Measurements from ENCODE around the gene ZCCHC3. TPM values are rescaled to one million over a fixed set of nuclear protein-coding genes. Genes with fewer than 3 reads are reported as not detected.
"Not testable (repeated sequence)": the region's sequence is repeated elsewhere in the genome, so short reads cannot be mapped to it uniquely, and the experiment has no call there.

The ZCCHC3 gene
- total RNA-seq, 2 experiments from 2014 or later: 15.2 to 15.9 TPM

GRCh38 chr20:336040-336439 lies 38.7 kb downstream of the ZCCHC3 start:
- H3K9me3 Mint-ChIP-seq; H3K27me3 Mint-ChIP-seq; POLR2A ChIA-PET; DNase-seq; CTCF ChIA-PET; H3K4me3 Mint-ChIP-seq; H3K4me1 Mint-ChIP-seq (ENCODE audit: low read depth); H3K27ac Mint-ChIP-seq; intact Hi-C loops (cut with micrococcal nuclease); H3K36me3 Mint-ChIP-seq: not testable (repeated sequence)

DNA sequence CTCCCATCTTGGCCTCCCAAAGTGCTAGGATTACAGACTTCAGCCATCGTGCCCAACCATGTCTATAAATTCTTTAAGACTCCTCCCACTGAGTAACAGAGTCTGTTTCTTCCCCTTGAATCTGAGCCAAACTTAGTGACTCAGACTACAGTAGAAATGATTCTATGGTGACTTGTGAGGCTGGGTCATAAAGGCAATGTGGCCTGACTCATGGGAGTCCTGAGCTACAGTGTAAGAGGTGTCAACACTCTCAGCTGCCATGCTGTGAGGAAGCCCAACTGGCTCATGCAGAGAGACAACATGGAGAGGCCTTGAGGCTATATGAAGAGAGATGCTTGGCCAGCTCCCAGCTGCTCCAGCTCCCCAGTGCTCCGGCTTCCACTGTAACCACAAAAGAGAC lies 44.3 kb downstream of the ZCCHC3 start:
- intact Hi-C loops (cut with micrococcal nuclease): no loop called here
- CTCF ChIA-PET: interaction anchor here (0.6 to 1.9 kb wide), 4 partner anchors 10 to 871 kb away, joined by 3 to 7 read pairs (median 4); no protein-coding TSS in a partner anchor
- POLR2A ChIA-PET: interaction anchor here (1.5 to 1.6 kb wide), 2 partner anchors 17 to 66 kb away, joined by 4 to 5 read pairs; no protein-coding TSS in a partner anchor
- Mint-ChIP-seq H3K4me3 (no peak overlapping the region), H3K4me1 (ENCODE audit: low read depth) (peaks cover 6% of the 10 kb centered on the region), H3K9me3 (peaks cover 7% of the 10 kb centered on the region), H3K36me3 (peaks cover 6% of the 10 kb centered on the region), H3K27me3 (no peaks in the 10 kb centered on the region), H3K27ac (no peak overlapping the region)
- DNase-seq: peak; percentile 71

GRCh38 chr20:343107-343506 lies 45.7 kb downstream of the ZCCHC3 start:
- H3K9me3 Mint-ChIP-seq: peaks cover 7% of the 10 kb centered on the region
- POLR2A ChIA-PET: no interaction called here
- intact Hi-C loops (cut with micrococcal nuclease): no loop called here
- CTCF ChIA-PET: no interaction called here
- peaks cover 8% of the 10 kb centered on the region for H3K4me1 Mint-ChIP-seq (ENCODE audit: low read depth)
- no peak overlapping the region for H3K27ac Mint-ChIP-seq
- peaks cover 6% of the 10 kb centered on the region for H3K36me3 Mint-ChIP-seq
- no peaks in the 10 kb centered on the region for H3K27me3 Mint-ChIP-seq
- no peak overlapping the region for H3K4me3 Mint-ChIP-seq
- DNase-seq: no peak

DNA sequence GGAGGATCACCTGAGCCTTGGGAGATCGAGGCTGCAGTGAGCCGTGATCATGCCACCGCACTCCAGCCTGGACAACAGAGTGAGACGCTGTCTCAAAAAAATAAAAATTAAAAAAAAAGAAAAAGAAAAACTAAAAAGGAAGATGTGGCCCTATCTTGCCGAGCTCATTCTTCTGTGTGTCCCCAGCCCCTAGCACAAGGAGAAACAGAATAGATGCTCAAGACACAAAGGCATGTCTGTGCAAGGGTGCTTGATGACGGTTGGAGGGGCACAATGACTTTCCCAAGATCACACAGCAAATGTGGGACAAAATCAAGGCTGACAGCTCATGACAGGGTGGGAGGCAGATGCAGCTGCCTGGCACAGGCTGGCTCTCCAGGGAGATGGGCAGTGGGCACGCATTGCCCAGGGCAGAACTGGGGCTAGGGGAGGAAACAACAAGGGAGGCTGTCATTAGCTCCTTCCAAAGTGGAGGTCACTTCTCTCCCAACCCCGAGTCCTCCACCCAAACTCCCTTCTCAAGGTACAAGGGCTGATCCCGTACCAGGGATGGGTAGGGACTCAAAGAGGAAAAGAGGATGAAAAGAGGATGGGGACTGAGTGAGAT lies 48.8 kb downstream of the ZCCHC3 start:
- ChIA-PET CTCF (interaction anchor here (0.5 to 4.2 kb wide), 4 partner anchors 8 to 86 kb away, joined by 3 to 37 read pairs (median 8); partner anchors contain the start of gene TRIB3), POLR2A (interaction anchor here (0.8 kb wide), 1 partner anchor 34 kb away, joined by 3 read pairs; the partner anchor contains the start of gene TRIB3)
- Mint-ChIP-seq H3K27me3 (no peaks in the 10 kb centered on the region), H3K36me3 (peaks cover 8% of the 10 kb centered on the region), H3K4me1 (ENCODE audit: low read depth) (peaks cover 12% of the 10 kb centered on the region), H3K27ac (peak overlapping the region; percentile 63), H3K4me3 (peak overlapping the region; percentile 76), H3K9me3 (peaks cover 7% of the 10 kb centered on the region)
- intact Hi-C loops (cut with micrococcal nuclease): no loop called here
- DNase-seq: no peak

DNA sequence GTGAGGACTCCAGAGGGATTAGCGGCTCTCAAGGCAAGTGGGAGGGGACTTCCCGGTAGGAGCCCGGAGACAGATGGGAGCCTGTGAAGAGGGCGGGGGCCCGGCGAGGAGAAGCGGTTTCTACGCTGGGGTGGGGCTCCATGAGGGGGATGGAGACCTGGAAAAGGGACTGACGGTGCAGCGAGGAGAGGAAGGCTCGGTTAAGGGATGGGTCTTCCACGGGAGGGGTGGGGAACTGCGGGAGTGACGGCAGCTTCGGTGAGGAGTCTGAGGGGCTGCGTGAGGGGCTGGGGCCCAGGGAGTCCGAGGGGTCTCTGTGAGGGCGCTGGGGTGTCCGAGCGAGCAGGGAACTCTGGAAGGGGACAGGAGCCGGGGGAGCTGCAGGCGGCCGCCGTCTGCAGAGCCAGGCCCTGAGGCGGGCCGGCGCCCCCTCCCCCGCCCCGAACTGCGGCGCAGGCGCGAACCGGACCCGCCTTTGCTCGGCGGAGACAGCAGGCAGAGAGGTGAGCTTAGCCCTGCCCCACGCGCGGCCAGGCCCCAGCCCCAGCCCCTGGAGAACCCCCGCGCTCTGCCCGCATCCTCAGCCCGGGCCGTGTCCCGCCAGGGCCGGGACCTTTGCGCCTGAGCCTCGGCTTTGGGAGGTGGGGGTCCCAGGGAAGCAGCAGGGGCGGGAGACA lies 49.4 kb downstream of the ZCCHC3 start, which contains the start of gene NRSN2:
TSS of gene NRSN2 (plus strand) at position 472 of the 677 bp plus-strand sequence. CDS start 2,533 bp downstream, outside the sequence.
- CTCF ChIA-PET: interaction anchor here (0.5 to 4.2 kb wide), 4 partner anchors 8 to 85 kb away, joined by 3 to 37 read pairs (median 8); partner anchors contain the start of gene TRIB3
- Mint-ChIP-seq H3K27ac (peak within 1 kb of the TSS; percentile 63), H3K27me3 (no peaks in the 10 kb centered on the region), H3K4me3 (peak within 1 kb of the TSS; percentile 87), H3K36me3 (peaks cover 6% of the 10 kb centered on the region), H3K9me3 (peaks cover 6% of the 10 kb centered on the region), H3K4me1 (ENCODE audit: low read depth) (peaks cover 12% of the 10 kb centered on the region)
- intact Hi-C loops (cut with micrococcal nuclease): no loop called here
- DNase-seq: peak; percentile 44
- POLR2A ChIA-PET: interaction anchor here (0.5 kb wide), 1 partner anchor 61 kb away, joined by 3 read pairs; the partner anchor contains the start of gene RBCK1

GRCh38 chr20:347317-347639 lies 49.9 kb downstream of the ZCCHC3 start:
- Mint-ChIP-seq H3K4me3 (peak overlapping the region; percentile 87), H3K36me3 (peaks cover 2% of the 10 kb centered on the region), H3K27ac (no peak overlapping the region), H3K9me3 (peaks cover under 1% of the 10 kb centered on the region), H3K27me3 (no peaks in the 10 kb centered on the region), H3K4me1 (ENCODE audit: low read depth) (peaks cover 12% of the 10 kb centered on the region)
- DNase-seq: no peak
- intact Hi-C loops (cut with micrococcal nuclease): no loop called here
- CTCF ChIA-PET: interaction anchor here (0.7 to 4.2 kb wide), 3 partner anchors 17 to 49 kb away, joined by 3 to 37 read pairs (median 4); partner anchors contain the start of gene TRIB3
- POLR2A ChIA-PET: interaction anchor here (0.5 kb wide), 1 partner anchor 61 kb away, joined by 3 read pairs; the partner anchor contains the start of gene RBCK1

- H3K4me1 Mint-ChIP-seq (ENCODE audit: low read depth): peaks cover 12% of the 10 kb centered on the region
- intact Hi-C loops (cut with micrococcal nuclease): no loop called here
- H3K27me3 Mint-ChIP-seq: no peaks in the 10 kb centered on the region
- ChIA-PET CTCF (interaction anchor here (0.7 to 4.2 kb wide), 3 partner anchors 17 to 49 kb away, joined by 3 to 37 read pairs (median 4); partner anchors contain the start of gene TRIB3), POLR2A (interaction anchor here (0.5 to 0.8 kb wide), 2 partner anchors 60 to 194 kb away, joined by 3 read pairs; partner anchors contain the start of gene RBCK1)
- H3K9me3 Mint-ChIP-seq: no peaks in the 10 kb centered on the region
- peaks cover 2% of the 10 kb centered on the region for H3K36me3 Mint-ChIP-seq
- peak overlapping the region; percentile 14 for H3K27ac Mint-ChIP-seq
- H3K4me3 Mint-ChIP-seq: peak overlapping the region; percentile 87
- peak; percentile 76 for DNase-seq
Observed at GRCh38 chr20:347640-348484, 50.5 kb downstream of the ZCCHC3 start.

GRCh38 chr20:348972-349841 lies 51.8 kb downstream of the ZCCHC3 start:
- peaks cover 12% of the 10 kb centered on the region for H3K4me1 Mint-ChIP-seq (ENCODE audit: low read depth)
- no peak overlapping the region for H3K4me3 Mint-ChIP-seq
- POLR2A ChIA-PET: no interaction called here
- CTCF ChIA-PET: interaction anchor here (0.6 to 1.0 kb wide), 2 partner anchors 19 to 1007 kb away, joined by 3 read pairs; no protein-coding TSS in a partner anchor
- peaks cover 2% of the 10 kb centered on the region for H3K36me3 Mint-ChIP-seq
- DNase-seq: no peak
- no peak overlapping the region for H3K27ac Mint-ChIP-seq
- H3K27me3 Mint-ChIP-seq: no peaks in the 10 kb centered on the region
- intact Hi-C loops (cut with micrococcal nuclease): no loop called here
- H3K9me3 Mint-ChIP-seq: no peaks in the 10 kb centered on the region

Other genes starting within 250 kb of the ZCCHC3 start
- not detected for gene DEFB125, start 209.9 kb upstream of the ZCCHC3 start, total RNA-seq
- not detected for gene DEFB126, start 155.0 kb upstream of the ZCCHC3 start, total RNA-seq
- not detected for gene DEFB127, start 140.1 kb upstream of the ZCCHC3 start, total RNA-seq
- gene DEFB128, start 107.9 kb upstream of the ZCCHC3 start, total RNA-seq: not detected
- gene DEFB129, start 70.3 kb upstream of the ZCCHC3 start, total RNA-seq: not detected
- not detected for gene DEFB132, start 39.8 kb upstream of the ZCCHC3 start, total RNA-seq
- gene C20orf96, start 6.8 kb upstream of the ZCCHC3 start, total RNA-seq: 1 to 10 TPM; 5.4 to 6.4 TPM
- gene SOX12, start 28.0 kb downstream of the ZCCHC3 start, total RNA-seq: 1 to 10 TPM; 4.4 to 4.7 TPM
- gene NRSN2, start 49.5 kb downstream of the ZCCHC3 start, total RNA-seq: 1 to 10 TPM; 9.5 to 9.7 TPM
- 10 to 100 TPM; 42.6 to 43.5 TPM for gene TRIB3, start 83.2 kb downstream of the ZCCHC3 start, total RNA-seq
- gene RBCK1, start 110.7 kb downstream of the ZCCHC3 start, total RNA-seq: 100 to 1,000 TPM; 137 to 139 TPM
- gene TBC1D20, start 165.0 kb downstream of the ZCCHC3 start, total RNA-seq: 10 to 100 TPM; 18.8 to 20.4 TPM
- 100 to 1,000 TPM; 154 to 155 TPM for gene CSNK2A1, start 246.2 kb downstream of the ZCCHC3 start, total RNA-seq